Stimulated activated naive CD8-positive, alpha-beta T cell treated with anti-CD3 and anti-CD28 coated beads, Interleukin-15, amount 100 ng/mL, for 72 hours (primary cell): ENCODE data around the gene MSH5.

ENCODE experiments used
- ATAC-seq: fragments of 150-1000 bp; cut with Tn5 transposase; 2 replicates; pipeline ENCODE4 v1.10.0; 2021; ENCODE audit warnings: mild to moderate bottlenecking, moderate library complexity
- DNase-seq, 2 donors: peaks; one replicate each; pipeline ENCODE4 v3.0.0; 2021 to 2022
- H3K27ac Mint-ChIP-seq, 2 donors: one replicate each; pipeline ENCODE4 v1.8.0; 2022; ENCODE audit warnings: mild to moderate bottlenecking in 2 of 2, mixed read lengths in 2 of 2, moderate library complexity in 2 of 2
- H3K27me3 Mint-ChIP-seq: one replicate; pipeline ENCODE4 v1.8.0; 2022; ENCODE audit warnings: mixed read lengths
- H3K4me1 Mint-ChIP-seq: one replicate; pipeline ENCODE4 v1.8.0; 2022; ENCODE audit warnings: mild to moderate bottlenecking, mixed read lengths
- H3K4me3 Mint-ChIP-seq, 2 donors: one replicate each; pipeline ENCODE4 v1.8.0; 2022; ENCODE audit warnings: mild to moderate bottlenecking in 2 of 2, mixed read lengths in 2 of 2, moderate library complexity in 1 of 2
- H3K9me3 Mint-ChIP-seq, 2 donors: one replicate each; pipeline ENCODE4 v1.8.0; 2022; ENCODE audit warnings: mixed read lengths in 2 of 2

Gene MSH5

DNA sequence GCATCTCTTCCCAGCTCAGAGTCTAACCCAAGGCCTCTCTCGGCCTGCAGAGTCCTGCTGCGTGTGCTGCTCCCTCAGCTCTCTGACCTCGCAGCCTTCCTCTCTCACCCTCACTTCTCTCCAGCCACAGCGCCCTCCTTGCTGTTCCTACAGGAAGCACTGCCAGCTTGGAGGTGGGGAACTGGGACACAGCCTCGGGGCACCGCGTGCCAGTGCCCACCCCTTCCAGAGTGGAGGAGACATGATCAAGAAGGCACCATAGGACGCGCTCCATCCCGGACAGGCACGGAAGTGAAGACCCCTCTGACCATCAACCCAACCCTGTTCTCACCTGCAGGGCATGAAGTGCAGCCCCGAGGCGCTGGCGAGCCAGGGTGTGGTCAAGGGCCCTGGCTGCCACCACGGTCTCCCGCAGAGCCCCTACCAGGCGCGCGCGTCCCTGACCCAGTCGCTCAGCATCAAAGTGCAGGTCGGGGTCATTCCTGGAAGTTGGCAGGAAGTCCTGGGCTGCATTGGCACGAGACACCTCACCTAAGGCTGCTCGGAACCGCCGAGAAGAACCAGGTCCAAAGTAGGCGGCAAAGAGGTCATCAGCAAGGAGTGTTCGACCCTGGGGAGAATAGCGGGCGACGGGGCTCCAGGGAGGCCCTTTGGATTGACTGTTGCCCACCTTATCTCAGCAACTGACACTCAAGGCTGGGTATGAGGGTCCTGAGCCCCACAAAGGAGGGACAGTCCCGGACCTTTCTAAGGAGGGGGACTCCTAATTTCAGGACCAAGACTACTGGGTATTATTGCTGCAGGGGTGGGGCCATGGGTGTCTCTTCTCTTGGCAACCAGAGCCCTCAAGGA, 36.1 kb downstream of the MSH5 start:
- peak overlapping the region; percentile 71 to 84 for H3K4me3 Mint-ChIP-seq

GRCh38 chr6:31776485-31776988, 36.7 kb downstream of the MSH5 start:
- Mint-ChIP-seq H3K4me1 (peaks cover 56% of the 10 kb centered on the region), H3K27ac (peak overlapping the region; percentile 49 to 91), H3K4me3 (peak overlapping the region; percentile 71 to 84), H3K9me3 (no peaks in the 10 kb centered on the region), H3K27me3 (peaks cover 8% of the 10 kb centered on the region)
- DNase-seq (no peak), ATAC-seq (peak; percentile 24)

More for the DNA sequence above, 36.1 kb downstream of the MSH5 start:
- no peak for DNase-seq
- H3K27me3 Mint-ChIP-seq = peaks cover 8% of the 10 kb centered on the region
- H3K27ac Mint-ChIP-seq = peak overlapping the region; percentile 49 to 91
- no peaks in the 10 kb centered on the region for H3K9me3 Mint-ChIP-seq
- ATAC-seq = no peak
- H3K4me1 Mint-ChIP-seq = peaks cover 61% of the 10 kb centered on the region

DNA sequence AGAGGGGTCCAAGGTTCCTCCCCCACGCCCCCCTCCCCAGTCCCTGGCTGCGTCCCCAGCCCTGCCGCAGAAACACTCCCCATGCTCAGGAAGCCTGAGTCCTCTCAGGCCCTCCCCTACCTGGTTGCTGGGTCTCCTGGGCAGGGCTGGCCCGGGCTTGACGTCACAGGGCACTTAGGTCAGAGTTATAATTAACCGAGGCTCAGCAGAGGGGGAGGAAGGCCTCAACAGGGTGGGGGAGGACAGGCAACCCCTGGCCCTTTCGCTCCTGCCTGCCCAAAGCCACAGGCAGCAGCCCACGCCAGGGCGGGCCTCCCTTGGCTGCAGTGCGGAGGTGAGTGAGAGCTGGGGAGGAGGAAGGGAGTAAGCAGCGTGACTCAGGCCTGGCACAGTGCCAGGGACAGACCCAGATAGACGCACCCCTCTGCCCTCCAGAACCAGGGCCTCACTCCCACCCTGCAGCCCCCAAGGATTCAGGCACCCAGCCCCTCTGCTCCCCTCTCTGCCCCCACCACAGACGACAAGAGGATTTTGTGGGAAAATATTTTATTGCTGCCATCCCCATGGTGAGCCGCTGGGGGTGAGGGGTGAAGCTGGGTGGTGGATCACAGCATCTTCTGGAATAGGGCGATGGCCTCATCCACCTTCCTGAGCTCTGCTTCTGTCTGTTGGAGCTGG, 37.3 kb downstream of the MSH5 start, which contains the start of gene VWA7:
VWA7 (minus strand) TSS at position 340 of the 678 bp plus-strand sequence. CDS start 549 bp downstream, outside the sequence.
- peak within 1 kb of the TSS; percentile 49 to 95 for H3K27ac Mint-ChIP-seq
- no peaks in the 10 kb centered on the region for H3K9me3 Mint-ChIP-seq
- DNase-seq (peak; percentile 78 to 91), ATAC-seq (peak; percentile 96)
- peaks cover 8% of the 10 kb centered on the region for H3K27me3 Mint-ChIP-seq
- H3K4me1 Mint-ChIP-seq = peaks cover 54% of the 10 kb centered on the region
- peak within 1 kb of the TSS; percentile 71 to 84 for H3K4me3 Mint-ChIP-seq

- no peaks in the 10 kb centered on the region for H3K9me3 Mint-ChIP-seq
- H3K27ac Mint-ChIP-seq = peak overlapping the region in 1 of 2 donors; percentile 38
- no peak for DNase-seq
- ATAC-seq = no peak
- peaks cover 51% of the 10 kb centered on the region for H3K4me1 Mint-ChIP-seq
- peaks cover 8% of the 10 kb centered on the region for H3K27me3 Mint-ChIP-seq
- peak overlapping the region in 1 of 2 donors; percentile 13 for H3K4me3 Mint-ChIP-seq
Observed at GRCh38 chr6:31777667-31778050, 37.9 kb downstream of the MSH5 start.

GRCh38 chr6:31778193-31778592, 38.4 kb downstream of the MSH5 start:
- H3K4me1 Mint-ChIP-seq = peaks cover 46% of the 10 kb centered on the region
- H3K9me3 Mint-ChIP-seq = no peaks in the 10 kb centered on the region
- peaks cover 8% of the 10 kb centered on the region for H3K27me3 Mint-ChIP-seq
- no peak for ATAC-seq
- H3K4me3 Mint-ChIP-seq = no peak overlapping the region
- DNase-seq = no peak
- peak overlapping the region in 1 of 2 donors; percentile 34 for H3K27ac Mint-ChIP-seq

GRCh38 chr6:31778999-31779885, 39.4 kb downstream of the MSH5 start:
- Mint-ChIP-seq H3K27me3 (peaks cover 8% of the 10 kb centered on the region), H3K27ac (peak overlapping the region in 1 of 2 donors; percentile 34), H3K4me1 (peaks cover 35% of the 10 kb centered on the region), H3K4me3 (no peak overlapping the region), H3K9me3 (no peaks in the 10 kb centered on the region)
- ATAC-seq (no peak), DNase-seq (no peak)

DNA sequence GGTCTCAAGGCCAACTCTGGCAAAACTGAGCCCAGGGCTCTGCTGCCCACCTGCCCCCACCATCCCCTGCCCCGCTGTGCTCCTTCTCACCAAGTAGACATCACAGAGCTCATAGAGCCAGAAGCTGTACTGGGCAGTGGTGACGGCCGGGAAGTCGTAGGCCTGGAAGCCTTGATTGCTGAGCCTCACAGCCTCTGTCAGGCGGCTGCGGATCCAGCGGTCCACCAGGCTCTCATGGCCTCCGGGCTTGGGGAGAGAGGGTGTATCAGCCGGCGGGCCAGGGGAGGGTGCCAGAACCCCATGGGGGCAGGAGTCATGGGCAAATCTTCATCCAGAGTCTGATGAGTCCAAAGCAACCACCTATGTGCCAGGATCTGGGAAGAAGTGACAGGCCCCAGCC, 40.1 kb downstream of the MSH5 start:
- Mint-ChIP-seq H3K4me3 (no peak overlapping the region), H3K27me3 (peaks cover 8% of the 10 kb centered on the region), H3K9me3 (no peaks in the 10 kb centered on the region), H3K27ac (peak overlapping the region in 1 of 2 donors; percentile 34), H3K4me1 (peaks cover 31% of the 10 kb centered on the region)
- no peak for ATAC-seq
- DNase-seq = no peak

- DNase-seq = no peak
- peaks cover 24% of the 10 kb centered on the region for H3K4me1 Mint-ChIP-seq
- H3K9me3 Mint-ChIP-seq = no peaks in the 10 kb centered on the region
- no peak overlapping the region for H3K27ac Mint-ChIP-seq
- no peak for ATAC-seq
- H3K4me3 Mint-ChIP-seq = no peak overlapping the region
- peaks cover 2% of the 10 kb centered on the region for H3K27me3 Mint-ChIP-seq
Observed at GRCh38 chr6:31780507-31781243, 40.9 kb downstream of the MSH5 start.

- Mint-ChIP-seq H3K9me3 (no peaks in the 10 kb centered on the region), H3K27me3 (no peaks in the 10 kb centered on the region), H3K4me1 (peaks cover 16% of the 10 kb centered on the region), H3K4me3 (no peak overlapping the region), H3K27ac (no peak overlapping the region)
- ATAC-seq = no peak
- DNase-seq = no peak
Observed at GRCh38 chr6:31781244-31782125, 41.7 kb downstream of the MSH5 start.

- peaks cover 8% of the 10 kb centered on the region for H3K4me1 Mint-ChIP-seq
- ATAC-seq = no peak
- H3K27me3 Mint-ChIP-seq = no peaks in the 10 kb centered on the region
- no peak overlapping the region for H3K4me3 Mint-ChIP-seq
- peak overlapping the region in 1 of 2 donors; percentile 48 for H3K27ac Mint-ChIP-seq
- no peak for DNase-seq
- no peaks in the 10 kb centered on the region for H3K9me3 Mint-ChIP-seq
Observed at GRCh38 chr6:31782126-31782855, 42.5 kb downstream of the MSH5 start.

DNA sequence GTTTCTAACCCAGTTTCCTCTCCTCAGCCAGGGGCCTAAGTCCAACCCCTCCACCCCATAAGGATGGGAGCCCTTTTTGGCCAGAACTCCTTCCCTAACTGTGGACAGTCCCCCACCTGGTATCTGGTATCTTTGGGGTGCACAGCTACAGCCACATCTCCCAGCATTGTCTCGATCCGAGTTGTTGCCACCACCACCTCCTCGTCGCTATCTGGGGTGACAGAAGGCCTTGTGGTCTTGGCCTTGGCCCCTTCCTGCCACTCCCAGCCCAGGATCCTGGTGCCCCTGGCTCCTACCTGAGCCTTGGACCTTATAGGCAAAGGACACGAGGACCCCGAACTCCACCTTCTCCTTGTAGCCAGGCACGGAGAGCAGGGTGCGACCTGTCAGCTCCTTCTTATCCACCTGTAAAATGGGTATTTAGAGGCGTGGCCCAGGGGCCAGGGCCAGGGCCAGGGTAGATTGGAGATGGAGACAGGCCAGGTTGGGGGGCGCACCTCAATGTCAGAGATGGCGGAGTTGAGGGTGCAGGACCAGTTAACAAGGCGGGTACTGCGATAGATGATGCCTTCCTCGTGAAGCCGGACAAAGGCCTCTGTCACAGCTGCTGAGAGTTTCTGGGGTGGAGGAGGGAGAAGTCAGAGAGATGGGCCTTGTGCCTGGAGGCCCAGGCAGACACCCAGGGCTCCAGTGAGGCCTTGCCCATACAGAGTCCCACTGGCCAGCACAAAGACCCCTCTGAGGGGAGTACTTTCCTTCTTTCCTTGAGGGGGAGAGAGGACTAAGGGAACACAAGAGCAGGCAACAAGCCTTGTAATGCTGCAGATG, 44.5 kb downstream of the MSH5 start:
- H3K9me3 Mint-ChIP-seq = no peaks in the 10 kb centered on the region
- no peaks in the 10 kb centered on the region for H3K27me3 Mint-ChIP-seq
- H3K27ac Mint-ChIP-seq = no peak overlapping the region
- ATAC-seq = no peak
- no peaks in the 10 kb centered on the region for H3K4me1 Mint-ChIP-seq
- DNase-seq = no peak
- H3K4me3 Mint-ChIP-seq = no peak overlapping the region

DNA sequence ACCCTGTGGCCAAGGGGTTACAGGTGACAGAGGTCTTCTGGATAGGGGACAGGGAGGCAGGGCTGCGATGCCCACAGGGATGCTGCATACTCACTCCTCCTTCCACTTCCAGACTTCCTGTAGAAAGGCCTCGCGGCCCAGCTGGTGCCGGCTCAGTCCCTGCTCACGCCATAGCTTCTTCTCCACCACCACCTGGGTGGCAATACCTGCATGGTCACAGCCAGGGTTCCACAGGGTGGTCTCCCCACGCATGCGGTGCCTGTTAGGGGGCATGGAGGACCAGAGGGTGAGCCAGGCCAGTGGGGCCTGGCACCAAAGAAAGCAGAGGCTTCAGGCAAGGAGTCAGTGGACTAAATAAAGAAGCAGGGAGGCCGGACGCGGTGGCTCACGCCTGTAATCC, 45.7 kb downstream of the MSH5 start:
- ATAC-seq (no peak), DNase-seq (no peak)
- Mint-ChIP-seq H3K4me1 (no peaks in the 10 kb centered on the region), H3K4me3 (no peak overlapping the region), H3K27me3 (no peaks in the 10 kb centered on the region), H3K27ac (no peak overlapping the region), H3K9me3 (no peaks in the 10 kb centered on the region)
